SU-DHL-6 (cell line): ENCODE measurements around the gene RFC3.

Experiments used
- H2AFZ ChIP-seq: fragments of 200-600 bp; sonication (generic); 2 replicates; pipeline ENCODE4 v1.6.1; 2014; ENCODE audit warnings: low read depth, mild to moderate bottlenecking, moderate library complexity, mixed read lengths, antibody characterized with exemption, low read length; ENCODE audit not compliant: severe bottlenecking
- H3F3A ChIP-seq: fragments of 200-600 bp; shearing (Covaris generic); 2 replicates; pipeline ENCODE4 v1.6.0; 2016; ENCODE audit warnings: antibody characterized with exemption, mild to moderate bottlenecking; ENCODE audit not compliant: insufficient read depth
- H3K27ac ChIP-seq: fragments of 200-600 bp; sonication (generic); 2 replicates; pipeline ENCODE4 v1.5.1; 2016; ENCODE audit warnings: low read depth, mild to moderate bottlenecking, low read length, moderate library complexity, mixed read lengths
- H3K27me3 ChIP-seq: fragments of 200-600 bp; sonication (generic), shearing (Covaris generic); 2 replicates; pipeline ENCODE4 v1.6.0; 2014; ENCODE audit warnings: mild to moderate bottlenecking, low read length
- H3K36me3 ChIP-seq: fragments of 200-600 bp; sonication (generic); 2 replicates; pipeline ENCODE4 v1.6.1; 2014; ENCODE audit warnings: mild to moderate bottlenecking, low read length, mixed read lengths
- H3K4me2 ChIP-seq: fragments of 300-600, 200-600 bp; shearing (Covaris generic), sonication (generic); 2 replicates; pipeline ENCODE4 v1.6.0; 2014; ENCODE audit warnings: low read length, low read depth, mild to moderate bottlenecking; ENCODE audit not compliant: poor library complexity, severe bottlenecking
- H3K4me3 ChIP-seq: fragments of 200-600 bp; sonication (generic); 2 replicates; pipeline ENCODE4 v1.5.1; 2014; ENCODE audit warnings: antibody characterized with exemption, low read length, mild to moderate bottlenecking, mixed read lengths; ENCODE audit not compliant: insufficient read depth, poor library complexity, severe bottlenecking
- H3K79me2 ChIP-seq: fragments of 200-600 bp; sonication (generic); 2 replicates; pipeline ENCODE4 v1.6.1; 2014; ENCODE audit warnings: mild to moderate bottlenecking, low read length, moderate library complexity; ENCODE audit not compliant: insufficient read depth
- H3K9ac ChIP-seq: fragments of 200-600 bp; sonication (generic); 2 replicates; pipeline ENCODE4 v1.7.0; 2014; ENCODE audit warnings: mild to moderate bottlenecking, low read length
- H3K9me2 ChIP-seq: fragments of 200-600 bp; sonication (generic); replicated peaks from 2 replicates; pipeline ENCODE4 v1.6.1; 2014; ENCODE audit warnings: low read length; ENCODE audit not compliant: insufficient read depth
- H3K9me3 ChIP-seq: fragments of 200-600 bp; sonication (generic); 2 replicates; pipeline ENCODE4 v1.6.1; 2014; ENCODE audit warnings: low read length, mixed read lengths; ENCODE audit not compliant: insufficient read depth
- H4K20me1 ChIP-seq: fragments of 200-600 bp; sonication (generic); 2 replicates; pipeline ENCODE4 v1.6.1; 2014; ENCODE audit warnings: low read depth, mild to moderate bottlenecking, antibody characterized with exemption, low read length, moderate library complexity, mixed read lengths
- CTCF ChIP-seq: fragments of 200-600 bp; sonication (generic); IDR thresholded peaks from one replicate; pipeline ENCODE4 v1.5.1; 2017; ENCODE audit warnings: antibody characterized with exemption, mild to moderate bottlenecking, low read length, moderate library complexity; ENCODE audit not compliant: insufficient read depth, poor library complexity, severe bottlenecking
- EZH2phosphoT487 ChIP-seq: fragments of 200-600 bp; sonication (generic), shearing (Covaris generic); conservative IDR thresholded peaks from 2 replicates; pipeline ENCODE4 v1.6.1; 2018; ENCODE audit warnings: mild to moderate bottlenecking, antibody characterized with exemption, low read length, moderate library complexity, mixed read lengths

The RFC3 gene

GRCh38 chr13:33871207-33872004 is 53.5 kb downstream of the RFC3 start:
- Histone ChIP-seq H3K27ac (no peak overlapping the region), H4K20me1 (no peaks in the 10 kb centered on the region), H3K9me3 (no peaks in the 10 kb centered on the region), H3K36me3 (0 out of 2 replicates have a peak, but pooled peaks cover 5% of the 10 kb centered on the region), H2AFZ (no peak overlapping the region), H3K27me3 (no peaks in the 10 kb centered on the region), H3K79me2 (no peaks in the 10 kb centered on the region), H3K4me2 (no peak overlapping the region), H3K9ac (no peak overlapping the region), H3F3A (no peaks in the 10 kb centered on the region), H3K9me2 (no peaks in the 10 kb centered on the region), H3K4me3 (no peak overlapping the region)
- TF ChIP-seq EZH2phosphoT487 (no peak), CTCF (no peak)

GRCh38 chr13:33872005-33872351 is 54.0 kb downstream of the RFC3 start:
- no peak overlapping the region for H3K9ac ChIP-seq

GRCh38 chr13:33873251-33873908 is 55.4 kb downstream of the RFC3 start:
- TF ChIP-seq CTCF, result no peak
- TF ChIP-seq EZH2phosphoT487, result no peak
- H3F3A ChIP-seq, result no peaks in the 10 kb centered on the region

More at GRCh38 chr13:33872005-33872351, 54.0 kb downstream of the RFC3 start:
- Histone ChIP-seq H3K36me3 (0 out of 2 replicates have a peak, but pooled peaks cover 5% of the 10 kb centered on the region), H3K27me3 (no peaks in the 10 kb centered on the region), H3K27ac (no peak overlapping the region), H3K4me3 (no peak overlapping the region), H3K9me2 (no peaks in the 10 kb centered on the region), H3K9me3 (no peaks in the 10 kb centered on the region), H3K79me2 (no peaks in the 10 kb centered on the region), H3K4me2 (no peak overlapping the region), H4K20me1 (no peaks in the 10 kb centered on the region), H3F3A (no peaks in the 10 kb centered on the region), H2AFZ (no peak overlapping the region)
- TF ChIP-seq EZH2phosphoT487, result no peak
- TF ChIP-seq CTCF, result no peak

More at GRCh38 chr13:33873251-33873908, 55.4 kb downstream of the RFC3 start:
- H3K9me2 ChIP-seq, result no peaks in the 10 kb centered on the region
- no peak overlapping the region for H2AFZ ChIP-seq
- H3K27me3 ChIP-seq, result no peaks in the 10 kb centered on the region
- H3K27ac ChIP-seq, result no peak overlapping the region
- no peaks in the 10 kb centered on the region for H3K9me3 ChIP-seq
- H3K36me3 ChIP-seq, result no peaks in the 10 kb centered on the region
- H3K4me3 ChIP-seq, result no peak overlapping the region
- no peak overlapping the region for H3K4me2 ChIP-seq
- H3K79me2 ChIP-seq, result no peaks in the 10 kb centered on the region
- H3K9ac ChIP-seq, result no peak overlapping the region
- H4K20me1 ChIP-seq, result no peaks in the 10 kb centered on the region
